ENCODE measurements around the gene BCAT1.

Gene BCAT1

GRCh38 chr12:24945845-24946244, 3.1 kb downstream of the BCAT1 start:
- H3K4me3 ChIP-seq (ENCODE audit: low read length in 2 of 2), result no peak overlapping the region
- H3K18ac ChIP-seq (ENCODE audit: low read length), result no peak overlapping the region
- no peak overlapping the region for H2BK120ac ChIP-seq (ENCODE audit: low read depth, low read length)
- H4K8ac ChIP-seq (ENCODE audit: low read depth, low read length), result no peak overlapping the region
- no peak overlapping the region for H2BK15ac ChIP-seq (ENCODE audit: low read length)
- no peak overlapping the region for H2BK12ac ChIP-seq (ENCODE audit: low read length)
- DNase-seq (ENCODE audit: low spot score), result no peak
- no peak overlapping the region for H2AFZ ChIP-seq (ENCODE audit: low read length)
- peaks cover 5 to 12% of the 10 kb centered on the region in 2 donors for H3K4me1 ChIP-seq (ENCODE audit: control insufficient read depth in 2 of 2, insufficient read depth in 1 of 2, low read depth in 1 of 2, low read length in 2 of 2)
- H3K36me3 ChIP-seq (replicated peaks in 1 of 2; ENCODE audit: control insufficient read depth in 2 of 2, insufficient read depth in 2 of 2, low read length in 2 of 2), result peaks cover 0 to 33% of the 10 kb centered on the region in 2 donors
- no peak overlapping the region for H3K27ac ChIP-seq (replicated peaks; ENCODE audit: low read length)
- H3K9ac ChIP-seq (ENCODE audit: low read depth, low read length, poor library complexity), result no peak overlapping the region
- no peak overlapping the region for H4K91ac ChIP-seq (ENCODE audit: low read depth, low read length, poor library complexity)
- H2AK5ac ChIP-seq (ENCODE audit: low read depth, low read length), result no peak overlapping the region
- no peak overlapping the region for H3K4me2 ChIP-seq (ENCODE audit: insufficient read depth, low read length, poor library complexity, severe bottlenecking)
- peaks cover 0 to 9% of the 10 kb centered on the region in 2 donors for H3K9me3 ChIP-seq (replicated peaks in 1 of 2; ENCODE audit: control insufficient read depth in 2 of 2, insufficient read depth in 1 of 2, low read depth in 1 of 2, low read length in 2 of 2)
- H3K14ac ChIP-seq (ENCODE audit: low read length), result no peak overlapping the region
- H3K23ac ChIP-seq (ENCODE audit: low read depth, low read length, poor library complexity), result no peak overlapping the region
- H3K27me3 ChIP-seq (ENCODE audit: control insufficient read depth in 3 of 3, insufficient read depth in 3 of 3, low read depth in 1 of 3, low read length in 3 of 3), result no peaks in the 10 kb centered on the region
- no peak overlapping the region for H2BK5ac ChIP-seq (ENCODE audit: low read length)
- no peak overlapping the region for H3K4ac ChIP-seq (ENCODE audit: low read length)
- H3K79me1 ChIP-seq (ENCODE audit: low read depth, low read length), result peaks cover 3% of the 10 kb centered on the region

GRCh38 chr12:24945039-24945438, 3.9 kb downstream of the BCAT1 start:
- no peak for DNase-seq (ENCODE audit: low spot score)
- no CpG with 5 or more reads among the region's 1 CpG for WGBS, 2 donors (ENCODE audit: extremely low coverage in 2 of 2, insufficient read length in 2 of 2, insufficient replicate concordance in 1 of 2)

GRCh38 chr12:24944601-24944975, 4.3 kb downstream of the BCAT1 start:
- Histone ChIP-seq H3K18ac (ENCODE audit: low read length) (no peak overlapping the region), H3K27ac (replicated peaks; ENCODE audit: low read length) (no peak overlapping the region), H3K4me2 (ENCODE audit: insufficient read depth, low read length, poor library complexity, severe bottlenecking) (no peak overlapping the region), H2AFZ (ENCODE audit: low read length) (no peak overlapping the region), H3K27me3 (ENCODE audit: control insufficient read depth in 3 of 3, insufficient read depth in 3 of 3, low read depth in 1 of 3, low read length in 3 of 3) (no peaks in the 10 kb centered on the region), H3K23ac (ENCODE audit: low read depth, low read length, poor library complexity) (no peak overlapping the region), H4K91ac (ENCODE audit: low read depth, low read length, poor library complexity) (no peak overlapping the region), H3K36me3 (replicated peaks in 1 of 2; ENCODE audit: control insufficient read depth in 2 of 2, insufficient read depth in 2 of 2, low read length in 2 of 2) (peaks cover 0 to 39% of the 10 kb centered on the region in 2 donors), H2BK12ac (ENCODE audit: low read length) (no peak overlapping the region), H2AK5ac (ENCODE audit: low read depth, low read length) (no peak overlapping the region), H3K4ac (ENCODE audit: low read length) (no peak overlapping the region), H3K9ac (ENCODE audit: low read depth, low read length, poor library complexity) (no peak overlapping the region), H3K4me3 (ENCODE audit: low read length in 2 of 2) (no peak overlapping the region), H3K14ac (ENCODE audit: low read length) (no peak overlapping the region), H3K79me1 (ENCODE audit: low read depth, low read length) (peaks cover 3% of the 10 kb centered on the region), H3K9me3 (replicated peaks in 1 of 2; ENCODE audit: control insufficient read depth in 2 of 2, insufficient read depth in 1 of 2, low read depth in 1 of 2, low read length in 2 of 2) (peaks cover 0 to 14% of the 10 kb centered on the region in 2 donors), H2BK15ac (ENCODE audit: low read length) (no peak overlapping the region), H3K4me1 (ENCODE audit: control insufficient read depth in 2 of 2, insufficient read depth in 1 of 2, low read depth in 1 of 2, low read length in 2 of 2) (peaks cover 7 to 12% of the 10 kb centered on the region in 2 donors), H4K8ac (ENCODE audit: low read depth, low read length) (no peak overlapping the region), H2BK5ac (ENCODE audit: low read length) (no peak overlapping the region), H2BK120ac (ENCODE audit: low read depth, low read length) (no peak overlapping the region)
- no peak for DNase-seq (ENCODE audit: low spot score)
- WGBS, 2 donors (ENCODE audit: extremely low coverage in 2 of 2, insufficient read length in 2 of 2, insufficient replicate concordance in 1 of 2), result no CpG with 5 or more reads among the region's 2 CpGs

More at GRCh38 chr12:24945039-24945438, 3.9 kb downstream of the BCAT1 start:
- H2BK120ac ChIP-seq (ENCODE audit: low read depth, low read length), result no peak overlapping the region
- H3K23ac ChIP-seq (ENCODE audit: low read depth, low read length, poor library complexity), result no peak overlapping the region
- no peak overlapping the region for H3K9ac ChIP-seq (ENCODE audit: low read depth, low read length, poor library complexity)
- H3K18ac ChIP-seq (ENCODE audit: low read length), result no peak overlapping the region
- no peak overlapping the region for H2AFZ ChIP-seq (ENCODE audit: low read length)
- H4K8ac ChIP-seq (ENCODE audit: low read depth, low read length), result no peak overlapping the region
- peaks cover 0 to 12% of the 10 kb centered on the region in 2 donors for H3K9me3 ChIP-seq (replicated peaks in 1 of 2; ENCODE audit: control insufficient read depth in 2 of 2, insufficient read depth in 1 of 2, low read depth in 1 of 2, low read length in 2 of 2)
- H3K36me3 ChIP-seq (replicated peaks in 1 of 2; ENCODE audit: control insufficient read depth in 2 of 2, insufficient read depth in 2 of 2, low read length in 2 of 2), result peaks cover 0 to 37% of the 10 kb centered on the region in 2 donors
- no peak overlapping the region for H4K91ac ChIP-seq (ENCODE audit: low read depth, low read length, poor library complexity)
- H3K27ac ChIP-seq (replicated peaks; ENCODE audit: low read length), result no peak overlapping the region
- no peak overlapping the region for H3K4ac ChIP-seq (ENCODE audit: low read length)
- no peaks in the 10 kb centered on the region for H3K27me3 ChIP-seq (ENCODE audit: control insufficient read depth in 3 of 3, insufficient read depth in 3 of 3, low read depth in 1 of 3, low read length in 3 of 3)
- no peak overlapping the region for H2AK5ac ChIP-seq (ENCODE audit: low read depth, low read length)
- no peak overlapping the region for H2BK15ac ChIP-seq (ENCODE audit: low read length)
- no peak overlapping the region for H2BK5ac ChIP-seq (ENCODE audit: low read length)
- no peak overlapping the region for H3K4me2 ChIP-seq (ENCODE audit: insufficient read depth, low read length, poor library complexity, severe bottlenecking)
- H3K4me3 ChIP-seq (ENCODE audit: low read length in 2 of 2), result no peak overlapping the region
- H3K4me1 ChIP-seq (ENCODE audit: control insufficient read depth in 2 of 2, insufficient read depth in 1 of 2, low read depth in 1 of 2, low read length in 2 of 2), result peaks cover 7 to 12% of the 10 kb centered on the region in 2 donors
- peaks cover 3% of the 10 kb centered on the region for H3K79me1 ChIP-seq (ENCODE audit: low read depth, low read length)
- no peak overlapping the region for H2BK12ac ChIP-seq (ENCODE audit: low read length)
- H3K14ac ChIP-seq (ENCODE audit: low read length), result no peak overlapping the region

- Histone ChIP-seq H2AFZ (ENCODE audit: low read length) (no peak overlapping the region), H3K4ac (ENCODE audit: low read length) (no peak overlapping the region), H2AK5ac (ENCODE audit: low read depth, low read length) (no peak overlapping the region), H3K9ac (ENCODE audit: low read depth, low read length, poor library complexity) (no peak overlapping the region), H3K79me1 (ENCODE audit: low read depth, low read length) (peaks cover 3% of the 10 kb centered on the region), H3K27me3 (ENCODE audit: control insufficient read depth in 3 of 3, insufficient read depth in 3 of 3, low read depth in 1 of 3, low read length in 3 of 3) (no peaks in the 10 kb centered on the region), H4K8ac (ENCODE audit: low read depth, low read length) (no peak overlapping the region), H2BK120ac (ENCODE audit: low read depth, low read length) (no peak overlapping the region), H2BK15ac (ENCODE audit: low read length) (no peak overlapping the region), H3K4me2 (ENCODE audit: insufficient read depth, low read length, poor library complexity, severe bottlenecking) (no peak overlapping the region), H3K9me3 (replicated peaks in 1 of 2; ENCODE audit: control insufficient read depth in 2 of 2, insufficient read depth in 1 of 2, low read depth in 1 of 2, low read length in 2 of 2) (peaks cover 0 to 14% of the 10 kb centered on the region in 2 donors), H3K27ac (replicated peaks; ENCODE audit: low read length) (no peak overlapping the region), H3K36me3 (replicated peaks in 1 of 2; ENCODE audit: control insufficient read depth in 2 of 2, insufficient read depth in 2 of 2, low read length in 2 of 2) (peaks cover 0 to 41% of the 10 kb centered on the region in 2 donors), H3K18ac (ENCODE audit: low read length) (no peak overlapping the region), H4K91ac (ENCODE audit: low read depth, low read length, poor library complexity) (no peak overlapping the region), H3K14ac (ENCODE audit: low read length) (no peak overlapping the region), H2BK5ac (ENCODE audit: low read length) (no peak overlapping the region), H3K4me1 (ENCODE audit: control insufficient read depth in 2 of 2, insufficient read depth in 1 of 2, low read depth in 1 of 2, low read length in 2 of 2) (peaks cover 7 to 9% of the 10 kb centered on the region in 2 donors), H2BK12ac (ENCODE audit: low read length) (no peak overlapping the region), H3K4me3 (ENCODE audit: low read length in 2 of 2) (no peak overlapping the region), H3K23ac (ENCODE audit: low read depth, low read length, poor library complexity) (no peak overlapping the region)
- DNase-seq (ENCODE audit: low spot score), result no peak
- no CpG with 5 or more reads among the region's 6 CpGs for WGBS, 2 donors (ENCODE audit: extremely low coverage in 2 of 2, insufficient read length in 2 of 2, insufficient replicate concordance in 1 of 2)
Observed at GRCh38 chr12:24943947-24944600, 4.8 kb downstream of the BCAT1 start.

Measured in neuronal stem cell (in vitro differentiated cells).